Measurements from ENCODE around the gene NTM. TPM values are rescaled to one million over a fixed set of nuclear protein-coding genes. Genes with fewer than 3 reads are reported as not detected.

NTM gene
- total and polyA plus RNA-seq, 10 donors, result 0.13 to 1.6 (median 0.67) TPM

GRCh38 chr11:131902421-131902820 is 532.0 kb downstream of the NTM start:
- H3K4me3 ChIP-seq, result no peak overlapping the region
- DNase-seq, result no peak
- intact Hi-C loops (cut with DNase I; ENCODE audit: low total_unique reads), result no loop called here
- TF ChIP-seq POLR2AphosphoS5 (IDR thresholded peaks at IDR 0.05) (no peak), CTCF (IDR thresholded peaks at IDR 0.05 in 8 of 11, conservative IDR thresholded peaks at IDR 0.05 in 3 of 11) (no peak), POLR2A (IDR thresholded peaks at IDR 0.05) (no peak)
- peaks cover 0 to 9% (median 5%) of the 10 kb centered on the region in 7 donors for H3K27me3 ChIP-seq (replicated peaks in 1 of 7)
- H3K9me3 ChIP-seq, result no peaks in the 10 kb centered on the region
- WGBS, 5 donors, result 16 to 61% (median 57%) methylated on average over 1 of the region's 1 CpG
- no peaks in the 10 kb centered on the region for H3K36me3 ChIP-seq
- no peak overlapping the region for H3K27ac ChIP-seq
- H3K4me1 ChIP-seq, result no peaks in the 10 kb centered on the region

GRCh38 chr11:131903074-131903473 is 532.7 kb downstream of the NTM start:
- Histone ChIP-seq H3K9me3 (no peaks in the 10 kb centered on the region), H3K4me3 (no peak overlapping the region), H3K4me1 (no peaks in the 10 kb centered on the region), H3K27me3 (replicated peaks in 1 of 7) (peaks cover 0 to 15% (median 5%) of the 10 kb centered on the region in 7 donors), H3K27ac (no peak overlapping the region), H3K36me3 (no peaks in the 10 kb centered on the region)
- no peak for DNase-seq
- intact Hi-C loops (cut with DNase I; ENCODE audit: low total_unique reads), result no loop called here
- 82 to 92% (median 90%) methylated on average over 5 of the region's 5 CpGs for WGBS, 5 donors
- TF ChIP-seq POLR2AphosphoS5 (IDR thresholded peaks at IDR 0.05) (no peak), CTCF (IDR thresholded peaks at IDR 0.05 in 8 of 11, conservative IDR thresholded peaks at IDR 0.05 in 3 of 11) (no peak), POLR2A (IDR thresholded peaks at IDR 0.05) (no peak)

- no peak for DNase-seq
- H3K36me3 ChIP-seq, result no peaks in the 10 kb centered on the region
- H3K27ac ChIP-seq, result no peak overlapping the region
- WGBS, 5 donors, result 35 to 62% (median 41%) methylated on average over 2 to 3 of the region's 3 CpGs
- TF ChIP-seq CTCF (IDR thresholded peaks at IDR 0.05 in 8 of 11, conservative IDR thresholded peaks at IDR 0.05 in 3 of 11) (no peak), POLR2A (IDR thresholded peaks at IDR 0.05) (no peak), POLR2AphosphoS5 (IDR thresholded peaks at IDR 0.05) (no peak)
- no peaks in the 10 kb centered on the region for H3K4me1 ChIP-seq
- H3K4me3 ChIP-seq, result no peak overlapping the region
- intact Hi-C loops (cut with DNase I; ENCODE audit: low total_unique reads), result no loop called here
- no peaks in the 10 kb centered on the region for H3K9me3 ChIP-seq
- peaks cover 0 to 32% (median 8%) of the 10 kb centered on the region in 7 donors for H3K27me3 ChIP-seq (replicated peaks in 1 of 7)
These were observed 534.3 kb downstream of the NTM start for GRCh38 chr11:131904756-131905155.

- DNase-seq, result no peak
- peaks cover 0 to 54% (median 29%) of the 10 kb centered on the region in 7 donors for H3K27me3 ChIP-seq (replicated peaks in 1 of 7)
- WGBS, 5 donors, result 47 to 65% (median 60%) methylated on average over 4 of the region's 4 CpGs
These were observed 536.5 kb downstream of the NTM start for GRCh38 chr11:131906963-131907362.

More at GRCh38 chr11:131906963-131907362, 536.5 kb downstream of the NTM start:
- no peaks in the 10 kb centered on the region for H3K9me3 ChIP-seq
- peaks cover 0 to 12% (median 7%) of the 10 kb centered on the region in 6 donors for H3K4me1 ChIP-seq
- no peak overlapping the region for H3K4me3 ChIP-seq
- intact Hi-C loops (cut with DNase I; ENCODE audit: low total_unique reads), result no loop called here
- H3K27ac ChIP-seq, result no peak overlapping the region
- H3K36me3 ChIP-seq, result no peaks in the 10 kb centered on the region
- TF ChIP-seq CTCF (IDR thresholded peaks at IDR 0.05 in 8 of 11, conservative IDR thresholded peaks at IDR 0.05 in 3 of 11) (no peak), POLR2A (IDR thresholded peaks at IDR 0.05) (no peak), POLR2AphosphoS5 (IDR thresholded peaks at IDR 0.05) (no peak)

Measured in spleen (tissue), 11 donors.